Measurements from ENCODE around the gene PRSS53.

The PRSS53 gene

GRCh38 chr16:31042866-31043265 is 45.9 kb downstream of the PRSS53 start:
- no peak for DNase-seq

GRCh38 chr16:31038993-31039392 is 49.8 kb downstream of the PRSS53 start:
- no peak for DNase-seq

GRCh38 chr16:31036691-31037090 is 52.1 kb downstream of the PRSS53 start:
- DNase-seq = no peak

- DNase-seq = peak; percentile 83
These were observed 54.8 kb downstream of the PRSS53 start for GRCh38 chr16:31033709-31034492.

All from T-helper 9 cell (primary cell).